Colon (tissue), 2 donors: ENCODE data around the gene PRSS21.

Experiments used
- FAIRE-seq: peaks from 2 replicates; lab custom pipeline; 2012; peaks lifted over from hg19 to GRCh38; lab: Jason Lieb, UNC
- donor health status: control.
- donor health status: control.

PRSS21 gene

GRCh38 chr16:2845116-2845515, 28.1 kb downstream of the PRSS21 start:
- no peak for FAIRE-seq

- no peak for FAIRE-seq
These were observed 29.7 kb downstream of the PRSS21 start for GRCh38 chr16:2846511-2847310.

GRCh38 chr16:2848933-2849725, 32.1 kb downstream of the PRSS21 start:
- no peak for FAIRE-seq

- no peak for FAIRE-seq
These were observed 35.1 kb downstream of the PRSS21 start for GRCh38 chr16:2852003-2852730.

GRCh38 chr16:2852731-2853507, 35.9 kb downstream of the PRSS21 start:
- FAIRE-seq, result no peak

- FAIRE-seq, result no peak
These were observed 36.6 kb downstream of the PRSS21 start for GRCh38 chr16:2853531-2854073.

- no peak for FAIRE-seq
These were observed 37.8 kb downstream of the PRSS21 start for GRCh38 chr16:2854700-2855309.

GRCh38 chr16:2855536-2855935, 38.5 kb downstream of the PRSS21 start:
- FAIRE-seq, result no peak

- no peak for FAIRE-seq
These were observed 39.1 kb downstream of the PRSS21 start for GRCh38 chr16:2856061-2856670.

- no peak for FAIRE-seq
These were observed 39.8 kb downstream of the PRSS21 start for GRCh38 chr16:2856686-2857450.

- no peak for FAIRE-seq
These were observed 40.6 kb downstream of the PRSS21 start, which contains the start of gene PRSS22 for GRCh38 chr16:2857451-2858244. Gene PRSS22, minus strand, starts transcription at chr16:2858170. Its CDS starts 66 bp downstream, at chr16:2858104.

GRCh38 chr16:2858245-2859025, 41.4 kb downstream of the PRSS21 start:
- FAIRE-seq, result no peak

GRCh38 chr16:2859686-2860265, 42.7 kb downstream of the PRSS21 start:
- no peak for FAIRE-seq

GRCh38 chr16:2860826-2861567, 44.0 kb downstream of the PRSS21 start:
- FAIRE-seq, result no peak

- no peak for FAIRE-seq
These were observed 48.6 kb downstream of the PRSS21 start for GRCh38 chr16:2865651-2866050.

GRCh38 chr16:2866431-2866830, 49.4 kb downstream of the PRSS21 start:
- FAIRE-seq, result no peak

- no peak for FAIRE-seq
These were observed 50.6 kb downstream of the PRSS21 start for GRCh38 chr16:2867661-2867986.
